ENCODE measurements around the gene CNDP2.
A peak's percentile ranks its signal among the peaks of the same experiment; 100 is the strongest.

The CNDP2 gene

DNA sequence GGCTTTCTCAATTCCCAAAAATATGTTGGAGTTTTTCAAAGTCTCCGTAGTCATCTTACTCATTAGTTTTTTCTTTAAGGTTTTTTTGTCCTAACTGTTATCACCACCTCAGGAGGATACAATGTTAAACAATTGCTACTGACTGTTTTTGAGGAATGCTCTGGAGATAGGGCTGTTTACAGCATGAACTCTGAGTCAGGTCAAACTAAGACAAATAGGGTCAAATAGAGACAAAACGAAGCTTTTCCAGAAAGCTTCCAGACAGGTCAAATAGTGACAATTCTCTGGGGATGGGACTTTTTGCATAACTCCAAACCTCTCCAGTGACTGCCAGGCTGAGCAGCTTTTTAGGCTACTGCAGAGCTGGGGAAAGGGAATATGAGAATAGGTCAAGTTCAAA, 23.9 kb upstream of the CNDP2 start:
- no peak for DNase-seq (ENCODE audit: low read depth in 2 of 2)

DNA sequence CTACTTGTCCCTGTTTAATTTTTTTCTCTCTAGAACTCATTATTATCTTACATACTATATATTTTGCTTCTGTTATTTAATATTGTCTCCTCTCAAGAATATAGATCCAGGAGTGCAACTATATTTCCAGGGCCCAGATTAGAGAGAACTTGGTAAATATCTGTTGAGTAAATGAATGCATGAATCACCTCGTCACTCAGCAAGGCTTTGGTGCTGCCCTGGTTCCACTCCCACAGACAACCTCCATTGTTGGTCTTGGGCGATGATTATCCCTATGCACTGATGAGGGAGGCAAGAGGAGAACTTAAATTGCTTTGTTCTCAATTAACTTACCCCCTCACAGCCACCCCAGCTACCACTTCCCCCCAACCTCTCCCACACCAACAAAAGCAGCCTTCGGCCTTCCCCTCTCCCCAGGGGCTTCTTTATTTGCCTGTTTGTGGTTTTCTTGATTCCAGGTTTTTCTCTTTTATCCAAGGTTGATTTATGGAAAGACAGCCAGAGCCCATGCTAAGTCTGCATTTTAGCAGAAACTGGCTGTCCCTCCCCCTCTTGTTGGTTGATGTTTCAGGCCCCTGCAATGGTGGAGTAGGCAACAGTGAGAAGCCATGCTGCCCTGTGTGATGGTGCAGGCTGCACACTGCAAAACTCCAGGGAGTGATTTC, 22.1 kb upstream of the CNDP2 start:
- no peak for DNase-seq (ENCODE audit: low read depth in 2 of 2)

DNA sequence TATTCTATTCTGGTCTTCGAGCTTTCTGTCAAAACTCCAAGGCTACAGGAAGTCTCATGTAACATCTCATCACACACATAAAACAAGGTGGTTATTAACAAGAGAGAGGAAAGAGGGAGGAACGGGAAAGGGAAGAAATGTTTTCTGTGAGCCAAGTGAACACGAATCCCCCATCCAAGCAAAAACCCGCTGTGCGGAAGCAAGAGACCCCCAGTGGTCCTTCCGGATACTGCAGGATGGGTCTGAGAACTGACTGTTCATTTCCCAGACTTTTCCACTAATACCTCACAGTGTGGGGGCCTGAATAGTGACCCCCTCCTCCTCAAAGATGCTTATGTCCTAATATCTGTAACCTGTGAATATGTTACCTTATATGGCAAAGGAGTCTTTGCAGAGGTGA, 20.0 kb upstream of the CNDP2 start:
- DNase-seq (ENCODE audit: low read depth in 2 of 2) = no peak

DNA sequence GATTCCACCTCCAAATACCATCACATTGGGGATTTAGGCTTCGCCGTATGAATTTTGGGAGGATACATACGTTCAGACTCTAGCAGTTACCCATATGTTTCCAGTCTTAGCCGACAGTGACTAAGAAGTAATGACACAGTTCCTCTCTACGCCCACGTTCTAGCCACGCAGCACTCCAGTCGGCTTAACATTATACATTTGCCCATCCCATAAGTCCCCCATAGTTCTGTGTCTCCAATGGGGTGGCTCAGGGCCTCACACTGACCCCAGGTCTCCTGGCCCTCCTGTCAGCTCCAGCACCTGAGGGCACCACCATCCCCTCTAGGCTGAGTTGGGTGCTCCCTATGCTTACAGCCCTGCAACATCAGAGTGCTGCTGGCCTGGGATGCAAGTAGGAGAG, 18.4 kb upstream of the CNDP2 start:
- no peak for DNase-seq (ENCODE audit: low read depth in 2 of 2)

DNA sequence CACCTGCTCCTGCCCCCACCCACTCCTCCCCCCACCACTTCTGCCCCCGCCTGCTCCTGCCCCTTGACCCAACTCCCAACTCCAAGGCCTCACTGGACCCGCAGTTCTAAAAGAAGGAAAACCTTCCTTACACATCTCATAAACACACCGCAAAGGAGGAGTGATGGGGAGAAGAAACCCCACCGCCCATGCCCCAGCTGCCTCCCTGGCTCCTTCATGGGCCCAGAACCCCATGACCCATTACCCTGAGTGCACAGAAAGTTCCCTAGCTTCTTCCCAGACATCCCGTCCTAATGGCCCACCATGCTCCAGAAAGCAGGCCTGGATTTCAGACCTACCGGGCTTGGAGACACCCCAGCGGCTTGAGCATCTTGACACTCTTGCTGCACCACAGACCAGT, 17.8 kb upstream of the CNDP2 start:
- DNase-seq (ENCODE audit: low read depth in 2 of 2) = no peak

DNA sequence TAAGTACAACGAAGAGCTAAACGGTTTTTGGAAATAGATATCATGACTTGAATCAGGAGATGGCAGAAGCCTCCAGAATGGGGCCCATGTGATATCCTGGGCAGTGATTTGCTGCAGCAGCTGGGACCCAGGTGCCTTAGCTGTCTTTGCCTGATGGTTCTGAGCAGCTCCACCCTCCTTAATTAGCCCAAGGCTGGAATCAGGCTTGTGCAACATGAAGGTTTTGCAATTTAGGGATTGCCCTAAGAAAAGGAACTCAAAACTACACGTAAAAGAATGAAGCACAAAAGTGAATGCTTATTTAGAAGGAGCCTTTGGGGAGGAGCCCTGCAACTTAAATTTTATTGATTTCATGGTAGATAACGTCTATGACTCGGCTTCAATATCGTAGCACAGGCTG, 17.3 kb upstream of the CNDP2 start:
- DNase-seq (ENCODE audit: low read depth in 2 of 2) = no peak

DNA sequence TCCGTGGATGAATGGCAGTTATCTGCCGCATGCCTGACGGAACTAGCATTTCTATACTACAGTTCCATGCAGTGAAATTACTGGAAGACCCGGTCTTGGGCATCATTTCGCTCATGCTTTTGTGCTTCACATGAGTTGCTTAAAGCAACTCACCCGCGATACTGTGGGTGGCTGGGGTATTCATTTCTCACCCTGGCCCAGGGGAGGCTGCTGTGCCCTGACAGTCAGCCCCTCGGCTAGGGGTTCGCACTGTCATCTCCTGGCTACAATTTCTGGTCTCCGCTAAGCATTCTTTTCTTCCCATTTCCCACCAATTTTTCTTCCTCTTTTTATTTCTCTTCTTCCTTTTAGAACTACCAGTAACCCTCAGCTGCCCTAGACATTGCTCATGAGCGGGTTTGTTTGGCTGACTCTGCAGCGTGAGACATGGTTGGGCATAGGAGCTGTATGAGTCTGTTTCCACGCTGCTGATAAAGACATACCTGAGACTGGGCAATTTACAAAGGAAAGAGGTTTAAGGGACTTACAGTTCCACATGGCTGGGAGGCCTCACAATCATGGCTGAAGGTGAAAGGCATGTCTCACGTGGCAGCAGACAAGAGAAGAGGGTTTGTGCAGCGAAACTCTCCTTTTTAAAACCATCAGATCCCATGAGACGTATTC, 16.5 kb upstream of the CNDP2 start:
- no peak for DNase-seq (ENCODE audit: low read depth in 2 of 2)

DNA sequence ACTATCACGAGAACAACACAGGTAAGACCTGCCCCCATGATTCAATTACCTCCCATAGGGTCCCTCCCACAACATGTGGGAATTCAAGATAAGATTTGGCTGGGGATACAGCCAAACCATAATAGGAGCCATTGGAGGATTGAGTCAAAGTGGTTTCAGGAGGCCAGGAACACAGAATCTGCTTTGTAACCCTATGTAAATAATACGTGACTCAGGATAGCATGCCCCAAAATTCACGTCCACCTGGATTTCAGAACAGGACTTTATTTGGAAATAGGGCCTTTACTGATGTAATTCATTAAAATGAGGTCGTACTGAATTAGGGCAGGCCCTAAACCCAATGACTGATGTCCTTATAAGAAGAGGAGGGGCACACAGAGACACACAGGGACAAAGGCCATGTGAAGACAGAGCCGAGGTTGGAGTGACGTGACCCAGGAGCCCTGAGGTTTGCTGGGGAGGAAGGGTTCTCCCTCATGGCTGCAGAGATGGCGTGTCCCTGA, 16.0 kb upstream of the CNDP2 start:
- DNase-seq (ENCODE audit: low read depth in 2 of 2) = no peak

DNA sequence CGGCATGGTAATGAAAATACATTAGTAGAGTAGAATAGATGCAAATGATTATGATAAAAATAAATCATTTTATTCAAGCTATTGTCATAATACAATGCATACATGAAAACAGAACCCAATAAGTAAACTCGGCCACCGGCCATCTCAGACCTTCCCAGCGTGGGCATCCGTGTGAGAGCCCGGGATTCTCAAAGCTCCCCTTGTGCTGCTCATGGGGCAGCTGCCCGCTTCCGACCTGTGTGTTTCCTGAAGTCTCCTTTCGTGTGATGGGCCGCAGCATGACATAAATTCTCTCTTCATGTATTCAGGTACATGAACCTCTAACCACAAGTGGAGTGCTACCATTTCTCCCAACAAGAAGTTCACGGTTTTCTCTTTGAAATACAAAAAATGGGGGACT, 13.5 kb upstream of the CNDP2 start:
- DNase-seq (ENCODE audit: low read depth in 2 of 2) = no peak

DNA sequence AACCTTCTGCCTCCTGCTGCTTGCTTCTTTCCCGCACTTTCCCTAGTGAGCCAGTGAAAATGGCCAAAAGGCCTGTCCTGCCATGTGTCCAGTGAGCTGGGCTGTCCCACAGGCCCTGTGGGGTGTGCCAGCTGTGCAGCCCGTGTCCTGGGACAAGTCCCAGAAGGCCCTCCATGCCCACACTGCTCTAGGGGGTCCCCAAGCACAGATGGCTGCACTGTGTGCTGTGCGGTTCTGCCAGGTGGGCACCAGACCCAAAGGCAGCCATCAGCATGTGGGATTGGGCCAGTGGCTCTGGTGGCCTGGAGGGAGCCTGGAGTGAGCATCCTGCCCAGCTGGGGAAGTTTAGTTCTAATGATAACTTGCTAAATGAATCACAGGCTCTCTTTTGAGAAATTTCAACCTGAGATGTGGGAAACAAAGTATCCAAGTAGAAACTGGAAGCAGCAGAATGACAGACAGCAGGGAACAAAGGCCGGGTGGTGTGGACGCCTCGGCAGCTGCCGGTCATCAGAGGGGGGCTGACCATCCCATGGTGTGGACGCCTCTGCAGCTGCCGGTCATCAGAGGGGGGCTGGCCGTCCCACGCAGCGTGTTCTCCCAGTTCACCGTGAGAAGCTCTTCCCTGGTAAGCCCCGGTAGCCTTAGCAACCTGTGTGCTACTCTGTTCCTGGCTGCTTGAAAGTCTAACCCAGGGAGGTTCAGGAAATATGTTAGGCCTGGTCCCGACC, 9.9 kb upstream of the CNDP2 start:
- no peak for DNase-seq (ENCODE audit: low read depth in 2 of 2)

DNA sequence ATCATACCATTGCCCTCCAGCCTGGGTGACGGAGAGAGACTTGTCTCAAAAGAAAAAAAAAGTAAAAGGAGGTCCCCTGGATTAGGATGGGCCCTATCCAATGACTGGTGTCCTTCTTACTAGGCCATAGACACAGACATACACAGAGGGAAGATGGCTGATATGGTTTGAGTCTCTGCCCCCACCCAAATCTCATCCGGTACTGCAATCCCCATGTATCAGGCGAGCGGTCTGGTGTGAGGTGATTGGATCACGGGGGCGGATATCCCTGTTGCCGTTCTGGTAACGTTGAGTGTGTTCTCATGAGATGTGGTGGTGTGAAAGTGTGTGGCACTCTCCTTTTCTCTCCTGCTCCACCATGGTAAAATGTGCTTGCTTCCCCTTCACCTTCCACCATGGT, 7.8 kb upstream of the CNDP2 start:
- DNase-seq (ENCODE audit: low read depth in 2 of 2) = no peak

DNA sequence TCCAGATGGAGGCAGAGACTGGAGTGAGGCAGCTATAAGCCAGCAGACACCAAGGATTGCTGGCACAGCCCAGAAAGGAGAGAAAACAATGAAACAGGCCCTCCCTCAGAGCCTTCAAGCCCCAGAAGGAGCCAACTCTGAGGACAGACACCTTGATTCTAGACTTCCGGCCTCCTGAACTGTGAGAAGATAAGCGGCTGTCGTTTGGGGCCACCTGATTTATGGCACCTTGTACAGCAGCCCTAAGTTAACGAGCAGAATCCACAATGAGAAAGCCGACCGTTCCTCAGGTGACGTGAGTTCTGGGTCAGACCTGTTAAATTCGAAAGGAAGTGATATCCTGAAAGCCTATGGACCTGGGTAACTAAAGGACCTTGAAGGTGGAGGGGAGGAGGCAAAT, 7.3 kb upstream of the CNDP2 start:
- no peak for DNase-seq (ENCODE audit: low read depth in 2 of 2)

DNA sequence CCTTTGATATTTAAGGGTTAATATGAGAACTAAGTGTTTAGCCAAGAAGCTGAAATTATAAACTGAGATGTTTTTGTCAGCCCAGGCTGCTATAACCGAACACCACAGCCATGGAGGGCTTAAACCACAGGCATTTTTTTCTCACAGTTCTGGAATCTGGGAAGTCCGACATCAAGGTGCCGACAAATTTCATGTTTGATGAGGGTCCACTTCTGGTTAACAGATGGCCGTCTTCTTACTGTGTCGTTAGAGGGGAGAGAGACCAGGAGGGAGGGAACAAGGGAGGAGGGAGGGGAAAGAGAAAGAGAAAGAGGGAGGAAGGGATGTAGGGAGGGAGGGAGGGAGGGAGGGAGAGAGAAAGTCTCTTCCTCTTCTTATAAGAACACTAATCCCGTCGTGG, 6.5 kb upstream of the CNDP2 start:
- DNase-seq (ENCODE audit: low read depth in 2 of 2) = no peak

DNA sequence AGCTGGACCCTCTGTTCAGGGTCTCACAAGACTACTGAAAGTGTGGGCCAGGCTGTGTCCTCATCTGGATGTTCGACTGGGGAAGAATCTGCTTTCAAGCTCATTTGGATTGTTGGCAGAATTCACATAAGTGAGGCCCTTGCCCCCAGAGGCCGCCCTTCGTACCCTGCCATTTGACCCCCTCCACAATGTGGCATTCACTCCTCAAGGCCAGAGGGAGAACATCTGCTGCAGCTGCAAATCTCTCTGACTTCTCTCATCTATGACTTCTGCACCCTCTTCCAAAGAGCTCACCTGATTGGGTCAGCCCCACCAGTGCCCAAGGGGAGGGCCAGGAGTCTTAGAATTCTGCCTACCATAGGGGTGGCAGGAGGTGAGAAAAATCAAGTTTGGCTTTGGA, 3.9 kb upstream of the CNDP2 start:
- DNase-seq (ENCODE audit: low read depth in 2 of 2) = no peak

DNA sequence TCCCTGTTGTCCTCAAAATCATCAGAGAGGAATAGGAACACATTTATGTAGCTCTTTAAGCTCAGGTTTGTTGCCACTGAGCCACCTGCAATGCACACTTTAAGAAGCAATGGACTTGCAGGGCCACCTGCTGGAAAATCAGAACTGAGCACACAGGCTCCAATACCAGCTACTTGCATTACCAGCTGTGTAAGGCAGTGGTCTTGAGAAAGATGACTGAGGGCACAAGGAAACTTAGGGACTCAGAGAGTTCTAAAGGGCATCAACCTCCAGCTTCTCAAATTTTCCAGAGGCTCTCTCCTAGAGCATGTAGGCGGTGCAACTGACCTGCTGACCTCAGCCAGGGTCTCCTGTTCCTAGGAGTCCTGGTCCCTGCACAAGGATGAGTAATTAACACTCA, 2.5 kb upstream of the CNDP2 start:
- DNase-seq (ENCODE audit: low read depth in 2 of 2) = no peak

DNA sequence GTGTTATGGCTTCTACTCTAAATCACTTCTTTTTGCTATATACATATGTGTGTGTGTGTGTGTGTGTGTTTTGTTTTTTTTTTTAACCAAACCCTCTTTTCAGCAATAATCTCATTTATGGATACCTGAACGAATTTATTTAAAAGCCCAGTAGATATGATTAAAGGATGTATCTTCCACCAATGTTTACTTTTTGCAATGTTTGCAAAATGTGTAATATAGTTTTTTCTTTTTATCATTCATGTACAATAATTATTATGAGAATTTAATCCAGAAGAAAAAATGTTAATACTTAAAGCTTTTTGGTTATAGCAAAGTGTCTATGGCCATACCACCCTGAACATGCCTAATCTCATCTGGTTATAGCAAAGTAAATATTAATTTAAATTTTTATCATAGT, 1.6 kb upstream of the CNDP2 start:
- DNase-seq (ENCODE audit: low read depth in 2 of 2) = no peak

DNA sequence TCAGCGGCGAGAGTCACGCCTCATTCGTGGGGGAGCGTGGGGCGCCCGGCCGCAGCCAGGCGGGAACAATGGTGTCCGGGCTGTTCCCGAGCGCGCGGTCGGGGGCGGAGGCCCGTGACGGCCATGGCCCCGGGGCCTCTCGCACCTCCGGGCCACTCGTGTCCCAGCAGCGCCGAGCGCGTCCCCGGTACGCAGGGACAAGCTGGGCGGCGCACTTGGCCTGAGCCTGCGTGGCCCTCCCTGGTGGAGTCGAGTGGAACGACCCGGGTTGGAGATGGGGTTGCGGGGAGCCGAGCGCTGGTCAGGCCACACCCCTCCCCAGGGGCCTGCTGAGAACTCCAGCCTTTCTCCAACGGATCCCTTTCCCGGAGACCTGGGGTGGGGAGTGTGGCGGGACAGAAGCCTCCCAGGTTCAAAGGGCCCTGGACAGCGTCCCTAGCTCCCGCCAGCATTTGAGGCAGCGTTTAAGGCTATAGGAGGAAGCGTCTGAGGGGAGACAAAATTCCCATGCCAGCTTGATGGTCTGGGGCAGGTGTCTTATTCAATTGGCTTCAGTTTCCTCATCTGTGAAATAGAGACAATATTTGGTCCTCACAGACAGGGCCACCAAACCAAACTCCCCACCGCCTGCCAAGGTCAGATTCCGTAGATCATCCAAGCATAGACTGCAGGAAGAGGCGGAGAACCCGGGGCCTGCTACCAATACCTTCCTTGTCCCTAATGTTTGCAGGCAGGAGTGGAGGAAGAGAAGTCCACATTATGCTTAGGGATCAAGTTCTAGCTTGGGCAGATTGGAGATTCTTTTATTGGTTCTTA, 553 bp downstream of the CNDP2 start:
- no peak for DNase-seq (ENCODE audit: low read depth in 2 of 2)

DNA sequence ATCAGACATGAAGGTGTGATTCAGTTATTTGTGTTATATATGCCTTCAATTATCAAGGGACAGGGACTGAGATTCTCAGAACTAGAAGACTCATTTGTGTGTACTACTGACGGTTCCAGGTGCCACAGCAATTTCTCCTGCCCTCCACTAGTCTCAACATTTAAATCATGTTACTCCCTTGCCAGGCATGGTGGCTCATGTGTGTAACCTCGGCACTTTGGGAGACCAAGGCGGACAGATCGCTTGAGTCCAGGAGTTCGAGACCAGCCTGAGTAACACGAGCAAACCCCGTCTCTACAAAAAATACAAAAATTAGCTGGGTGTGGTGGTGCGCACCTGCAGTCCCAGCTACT, 1.1 kb downstream of the CNDP2 start:
- no peak for DNase-seq (ENCODE audit: low read depth in 2 of 2)

DNA sequence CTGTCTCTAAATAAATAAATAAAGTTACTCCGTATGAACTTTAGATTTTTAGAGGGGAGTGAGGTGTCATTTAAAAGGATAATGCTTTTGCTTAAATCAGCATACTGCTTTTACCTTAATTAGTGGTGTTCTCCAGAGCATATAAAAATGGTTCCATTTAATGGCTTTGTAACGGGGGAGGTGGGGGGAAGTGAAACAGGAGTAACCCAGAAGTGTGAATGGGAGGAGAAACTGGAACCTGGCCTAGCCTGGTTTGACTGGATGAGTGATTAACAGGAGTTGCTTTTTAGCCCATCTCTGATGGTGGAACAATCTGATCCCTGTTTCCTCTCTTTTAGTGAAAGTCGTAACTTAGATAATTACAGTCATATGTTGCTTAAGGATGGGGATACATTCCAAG, 1.6 kb downstream of the CNDP2 start:
- DNase-seq (ENCODE audit: low read depth in 2 of 2) = no peak

DNA sequence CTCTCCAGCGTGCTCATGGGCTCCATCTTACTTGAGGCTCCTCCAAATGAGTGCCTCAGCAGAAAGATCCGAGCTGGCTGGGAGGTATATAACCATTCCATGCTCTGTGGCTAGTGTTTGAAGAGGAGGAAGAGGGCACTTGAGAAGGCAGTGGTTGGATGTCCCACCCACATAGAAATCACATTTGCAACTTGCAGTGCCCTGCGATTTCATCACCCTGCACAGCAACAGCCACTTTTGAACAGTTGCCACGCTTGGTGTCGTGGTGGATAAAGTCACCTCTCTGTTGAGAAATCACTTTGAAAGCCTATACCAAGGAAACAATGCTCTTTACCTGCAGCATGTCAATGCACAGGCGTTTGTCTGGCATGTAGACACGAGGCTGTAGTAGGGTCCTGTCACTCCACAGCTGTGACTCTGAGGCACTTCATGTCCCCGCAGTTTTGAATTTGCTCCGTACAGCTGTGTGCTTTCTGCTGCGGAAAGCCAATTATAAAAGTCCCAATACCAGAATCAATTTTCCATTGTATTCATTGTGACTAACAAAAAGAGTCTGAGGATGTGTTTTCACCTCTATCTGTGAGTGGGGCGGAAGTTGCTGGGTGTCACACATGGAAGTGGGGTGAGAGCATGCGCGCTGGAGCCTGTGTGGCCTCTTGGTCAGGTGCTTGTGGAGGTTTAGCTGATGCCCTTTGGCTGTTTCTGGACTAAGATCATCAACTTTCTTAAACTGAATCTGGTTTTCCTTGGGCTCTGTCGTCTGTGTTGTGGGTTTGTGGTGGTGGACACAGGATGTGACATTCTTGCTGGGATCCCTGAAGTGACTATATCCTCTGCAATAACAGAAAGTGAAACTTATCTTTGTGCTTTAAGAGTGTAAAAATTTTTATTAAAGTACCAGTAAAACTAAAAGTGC, 2.8 kb downstream of the CNDP2 start:
- peak; percentile 65 to 77 for DNase-seq (ENCODE audit: low read depth in 2 of 2)

DNA sequence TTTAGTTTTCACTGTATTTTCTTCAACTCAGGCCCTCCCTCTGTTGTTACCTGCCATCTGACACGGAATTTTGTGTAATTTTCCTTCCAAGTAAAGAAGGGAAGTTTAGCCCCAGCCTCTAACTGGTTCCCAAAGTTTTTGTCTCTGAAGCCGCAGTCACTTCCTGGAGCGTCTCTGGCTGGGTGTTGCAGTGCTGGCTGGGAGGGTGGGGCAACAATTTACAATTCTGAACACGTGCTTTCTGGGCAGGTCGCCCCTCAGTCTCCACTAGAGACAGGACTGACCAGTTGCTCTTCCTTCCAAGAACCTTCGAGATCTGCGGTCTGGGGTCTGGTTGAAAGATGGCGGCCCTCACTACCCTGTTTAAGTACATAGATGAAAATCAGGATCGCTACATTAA, 3.5 kb downstream of the CNDP2 start:
- no peak for DNase-seq (ENCODE audit: low read depth in 2 of 2)

Data from stimulated activated CD4-positive, alpha-beta T cell treated with anti-CD3 and anti-CD28 coated beads, Interleukin-15, amount 100 ng/mL, for 48 hours (primary cell).